NOMO-1 treated with DMSO at 0.1 percent for 48 hours (cell line): ENCODE results near the gene GAS6.

Experiments used
- DNase-seq: peaks from one replicate; lab custom pipeline; 2025; ENCODE audit not compliant: unreplicated experiment; lab: John Stamatoyannopoulos, UW

The GAS6 gene

DNA sequence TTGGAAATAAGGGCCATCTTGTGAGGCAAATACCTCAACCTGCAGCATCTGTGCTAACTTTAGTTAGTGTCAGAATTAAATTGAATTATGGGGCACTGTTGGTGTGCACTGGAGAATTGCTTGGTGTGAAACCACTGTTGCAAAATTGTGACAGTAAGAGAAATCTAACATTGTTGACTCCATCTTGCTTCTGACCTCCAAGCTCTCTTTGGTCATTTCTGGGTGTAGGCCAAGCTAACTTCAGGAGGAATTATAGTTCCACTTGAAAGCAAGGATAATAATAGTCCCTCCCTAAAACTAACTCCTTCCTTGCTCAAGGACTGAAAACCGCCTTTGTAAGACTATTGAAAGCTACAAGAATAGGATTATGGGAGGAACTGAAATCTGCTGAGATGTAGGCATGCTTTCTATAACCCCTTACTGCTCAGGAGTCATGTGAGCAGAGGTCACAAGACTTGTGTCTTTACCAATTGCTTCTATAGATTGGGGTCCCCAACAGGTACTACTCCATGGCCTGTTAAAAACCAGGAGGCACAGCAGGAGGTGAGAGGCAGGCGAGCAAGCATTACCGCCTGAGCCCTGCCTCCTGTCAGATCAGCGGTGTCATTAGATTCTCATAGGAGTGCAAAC is 24.9 kb upstream of the GAS6 start:
- DNase-seq: no peak

GRCh38 chr13:113887700-113888201 is 23.9 kb upstream of the GAS6 start:
- DNase-seq: no peak

- no peak for DNase-seq
Measured at GRCh38 chr13:113886561-113887112, 22.8 kb upstream of the GAS6 start.

DNA sequence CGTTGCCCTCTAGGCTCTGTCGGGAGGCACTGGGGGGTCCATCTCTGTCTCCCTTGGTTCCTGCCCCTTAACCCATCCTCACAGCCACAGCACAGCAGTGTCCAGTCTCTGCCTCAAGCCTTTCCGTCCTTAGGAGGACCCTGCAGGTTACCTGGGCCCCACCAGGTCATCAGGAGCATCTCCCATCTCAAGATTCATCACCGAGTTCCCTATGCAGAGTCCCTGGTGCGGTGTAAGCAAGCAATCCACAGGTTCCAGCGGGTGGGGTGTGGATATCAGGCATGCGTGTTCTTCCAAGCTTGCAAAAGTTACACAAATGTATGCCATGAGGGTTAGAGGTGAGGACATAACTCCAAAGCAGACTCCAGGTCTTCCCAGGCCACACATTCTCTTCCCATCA is 20.9 kb upstream of the GAS6 start:
- no peak for DNase-seq

DNA sequence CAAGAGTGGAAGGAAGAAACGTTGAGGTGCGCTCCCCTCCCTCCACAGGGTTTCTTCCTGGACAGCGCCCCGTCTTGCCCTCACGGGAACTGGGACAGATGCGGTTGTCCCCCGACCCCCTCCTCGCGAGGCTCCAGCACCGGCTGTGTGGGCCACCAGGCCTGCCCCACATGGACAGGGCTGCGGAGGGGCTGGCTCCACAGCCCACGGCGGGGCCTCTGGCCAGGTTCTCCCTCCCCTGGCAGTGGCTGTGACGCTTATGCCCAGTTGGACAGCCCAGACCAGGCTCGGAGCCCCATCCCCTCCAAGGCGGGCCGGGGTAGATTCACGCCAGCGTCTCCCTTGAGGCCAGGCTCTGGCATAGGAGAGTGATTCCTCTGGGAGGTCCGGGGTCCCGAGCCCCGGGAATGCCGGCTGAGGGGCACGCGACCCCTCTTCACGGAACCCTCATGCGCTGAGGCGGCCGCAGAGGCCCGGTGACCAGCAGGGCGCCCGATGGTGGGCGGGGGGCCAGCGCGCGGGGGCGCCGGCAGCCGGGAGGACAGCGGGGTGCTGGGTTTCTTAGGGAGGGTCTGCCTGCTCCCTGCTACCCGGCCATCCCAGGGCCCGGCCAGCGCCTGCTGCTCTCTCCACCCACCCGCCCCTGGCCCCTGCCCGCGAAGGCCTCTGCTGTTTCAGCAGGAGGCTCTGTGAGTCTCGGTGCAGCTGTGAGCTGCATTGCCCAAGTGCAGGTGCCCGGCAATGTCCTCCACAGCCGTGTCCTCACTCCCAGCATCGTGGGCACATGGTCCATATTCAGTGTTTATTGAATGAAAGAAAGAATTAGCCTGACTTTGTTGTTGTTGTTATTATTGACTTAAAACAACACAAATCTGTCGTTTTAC is 20.3 kb upstream of the GAS6 start:
- DNase-seq: no peak

GRCh38 chr13:113883314-113883811 is 19.5 kb upstream of the GAS6 start:
- DNase-seq: no peak

GRCh38 chr13:113882716-113883115 is 18.8 kb upstream of the GAS6 start:
- no peak for DNase-seq

DNA sequence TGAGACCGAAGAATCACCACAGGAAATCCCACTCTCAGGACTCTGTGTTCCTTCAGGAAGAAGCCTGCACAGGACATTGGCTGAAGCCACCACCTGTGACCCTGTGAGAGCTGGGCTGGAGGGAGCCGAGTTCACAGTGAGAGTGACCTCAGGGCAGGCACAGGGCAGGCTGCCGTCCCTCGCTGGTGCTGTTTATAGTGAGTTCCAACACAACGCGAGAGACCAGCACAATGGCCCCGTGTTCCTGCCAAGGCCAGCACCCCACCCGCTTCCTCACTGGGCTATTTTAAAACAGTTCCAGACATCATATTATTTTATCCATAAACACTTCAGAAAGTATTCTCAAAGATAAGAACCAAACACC is 18.4 kb upstream of the GAS6 start:
- no peak for DNase-seq

DNA sequence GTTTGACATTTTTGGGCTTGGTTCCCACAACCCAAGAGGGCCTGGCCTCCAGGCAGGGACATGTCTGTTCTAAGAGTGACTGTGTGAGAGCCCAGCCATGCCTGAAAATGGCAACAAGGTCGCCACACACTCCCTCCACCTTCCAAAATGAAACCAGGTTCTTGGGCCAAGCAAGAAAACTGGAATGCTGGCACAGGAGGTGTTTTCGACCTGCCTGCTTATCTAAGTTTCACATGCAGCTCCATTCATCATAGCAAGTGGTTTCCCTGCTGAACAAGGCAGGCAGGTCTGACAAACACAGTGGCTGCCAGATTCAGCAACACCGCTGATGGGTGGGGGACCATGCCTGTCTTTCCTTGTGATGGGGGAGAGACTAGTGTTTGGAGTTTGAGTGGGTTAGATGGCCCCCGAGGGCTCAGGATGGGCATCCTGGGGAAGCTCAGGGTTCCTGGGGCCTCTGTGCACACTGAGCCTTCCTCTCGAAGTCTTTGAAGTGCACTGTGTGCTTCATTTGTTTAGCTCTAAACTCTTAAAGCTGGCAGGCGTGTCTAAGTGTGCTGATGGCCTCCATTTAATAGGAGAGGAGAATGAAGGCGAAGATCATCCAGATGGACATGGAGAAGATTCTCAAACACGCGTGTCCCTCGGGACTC is 17.9 kb upstream of the GAS6 start:
- no peak for DNase-seq

DNA sequence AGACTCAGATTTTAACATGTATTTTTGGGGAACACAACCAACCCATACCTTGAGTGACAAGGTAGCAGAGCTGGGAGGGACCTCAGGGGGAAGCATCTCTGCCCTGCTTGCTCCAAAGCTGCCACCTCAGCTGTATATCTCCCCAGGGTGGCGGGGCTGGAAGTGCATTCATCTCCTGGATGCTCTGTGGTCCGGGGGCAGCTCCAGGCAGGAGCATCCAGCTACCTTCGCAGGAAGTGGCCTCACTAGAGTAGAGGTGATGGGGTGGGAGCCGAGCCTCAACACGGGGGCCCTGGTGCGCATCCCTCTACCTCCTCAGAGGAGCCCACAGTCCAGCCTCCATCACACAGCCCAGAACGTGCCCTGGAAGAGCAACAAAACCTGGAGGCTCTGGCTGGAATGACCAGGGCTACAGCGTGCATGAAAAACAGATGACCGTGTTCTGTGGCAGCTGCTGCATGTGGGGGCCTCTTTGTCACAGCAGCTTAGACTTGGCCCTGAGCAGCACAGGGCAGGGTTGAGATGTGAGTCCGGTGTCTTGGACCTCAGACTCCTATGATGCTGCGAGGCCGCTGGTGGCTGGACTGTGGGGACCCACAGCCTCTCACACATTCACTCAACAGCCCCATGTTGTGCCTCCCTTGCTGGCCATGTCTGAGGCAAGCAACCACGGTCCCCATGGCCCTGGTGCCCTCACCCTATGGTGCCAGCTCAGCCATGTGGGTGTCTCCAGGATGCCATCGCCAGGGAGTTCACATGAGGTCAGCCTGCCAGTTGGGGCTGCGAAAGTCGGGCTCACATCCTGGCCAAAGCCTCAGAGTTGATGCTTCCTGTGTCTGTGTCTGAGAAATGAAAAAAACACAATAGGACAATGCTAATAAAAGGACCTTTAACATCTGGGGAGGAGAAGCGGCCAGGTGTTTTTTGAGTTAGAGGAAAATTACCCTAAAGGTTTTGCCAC is 17.1 kb upstream of the GAS6 start:
- no peak for DNase-seq

DNA sequence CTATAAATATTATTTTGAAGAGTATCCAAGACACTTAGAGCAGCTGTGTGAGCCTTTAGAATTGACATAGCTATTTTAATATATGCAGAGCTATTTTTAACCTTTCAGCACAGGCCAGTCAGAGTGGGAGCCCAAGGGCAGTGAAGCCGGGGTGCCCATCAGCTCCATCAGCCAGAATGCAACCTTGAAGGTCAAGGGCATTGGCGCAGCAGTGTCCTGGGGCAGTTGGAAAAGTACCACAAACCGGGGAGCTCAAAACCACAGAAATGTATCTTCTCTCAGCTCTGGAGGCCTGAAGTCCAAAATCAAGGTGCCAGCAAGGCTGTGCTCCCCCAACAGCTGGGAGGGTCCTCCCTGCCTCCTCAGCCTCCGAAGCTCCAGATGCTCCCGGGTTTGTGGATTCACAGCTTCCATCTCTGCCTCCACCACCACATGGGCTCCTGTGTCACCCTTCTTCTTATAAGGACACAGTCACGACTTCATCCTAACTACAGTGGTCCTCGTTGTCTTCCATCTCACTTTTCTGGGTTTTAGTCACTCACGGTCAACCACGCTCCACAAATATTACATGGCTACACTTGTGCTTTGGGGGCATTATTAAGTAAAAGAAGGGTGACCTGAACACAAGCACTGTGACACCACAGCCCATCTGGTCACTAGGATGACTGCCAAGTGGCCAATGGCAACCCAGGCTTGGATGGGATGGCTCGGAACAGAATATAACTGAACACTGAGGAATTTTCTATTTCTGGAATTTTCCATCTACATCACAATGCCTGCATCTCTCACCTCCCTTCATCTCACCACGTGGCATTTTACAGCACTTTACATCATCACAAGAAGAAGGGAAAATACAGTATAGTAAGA is 15.9 kb upstream of the GAS6 start:
- DNase-seq: no peak

- no peak for DNase-seq
Measured at GRCh38 chr13:113879017-113879416, 15.1 kb upstream of the GAS6 start.

DNA sequence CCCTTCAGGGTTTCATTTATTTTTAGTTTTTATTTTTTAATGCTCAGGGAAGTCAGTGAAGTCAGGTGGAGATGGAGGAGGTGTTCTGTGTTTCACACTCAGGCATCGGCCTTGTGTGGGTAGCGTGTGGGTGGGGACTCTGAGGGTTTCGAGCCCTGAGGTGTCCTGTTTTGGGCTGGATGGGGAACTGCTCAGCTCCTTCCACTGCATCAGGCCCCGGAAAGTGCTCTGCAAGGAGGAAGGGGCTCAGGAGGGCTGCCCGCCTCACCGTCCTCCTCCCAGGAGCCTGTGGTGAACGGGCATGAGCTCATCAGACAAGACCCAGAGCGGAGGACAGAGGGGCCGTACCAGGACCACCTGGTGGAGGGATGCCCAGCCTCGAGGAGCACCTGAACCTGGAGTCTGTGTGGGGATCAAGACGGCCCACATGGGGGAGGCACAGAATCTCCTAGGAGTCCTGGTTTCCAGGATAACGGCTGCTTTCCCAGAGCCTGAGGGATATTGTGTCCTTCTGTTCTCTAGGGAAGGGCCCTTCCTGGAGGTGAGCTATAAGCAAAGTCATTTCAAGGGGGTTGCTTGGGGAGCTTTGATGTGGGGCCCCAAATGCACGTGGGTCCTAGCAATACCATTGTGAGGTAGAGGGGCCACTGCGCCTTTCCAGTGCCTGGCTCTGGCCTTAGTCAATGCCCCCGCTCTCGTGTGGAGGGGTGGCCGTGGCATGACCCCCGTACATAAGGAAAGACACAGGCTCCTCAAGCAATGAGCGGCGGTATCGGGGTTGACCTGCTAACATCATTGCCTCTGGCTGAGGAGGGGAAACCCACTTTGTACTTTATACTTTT is 13.5 kb upstream of the GAS6 start:
- DNase-seq: no peak

GRCh38 chr13:113876346-113877148 is 12.7 kb upstream of the GAS6 start:
- DNase-seq: no peak

DNA sequence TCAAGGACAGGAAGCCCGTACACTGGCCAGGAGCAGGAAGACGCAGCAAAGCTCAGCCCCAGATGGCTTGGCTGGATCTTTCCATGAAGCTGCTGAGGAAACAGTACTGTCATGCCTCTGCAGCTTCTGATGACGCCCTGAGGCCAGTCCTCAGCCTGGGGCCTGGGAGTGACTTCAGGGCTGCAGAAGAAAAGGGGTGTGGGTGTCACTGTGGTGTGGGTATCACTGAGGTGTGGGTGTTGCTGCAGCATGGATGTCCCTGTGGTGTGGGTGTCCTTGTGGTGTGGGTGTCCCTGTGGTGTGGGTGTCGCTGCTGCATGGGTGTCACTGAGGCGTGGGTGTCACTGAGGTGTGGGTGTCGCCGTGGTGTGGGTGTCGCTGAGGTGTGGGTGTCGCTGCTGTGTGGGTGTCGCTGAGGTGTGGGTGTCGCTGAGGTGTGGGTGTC is 12.0 kb upstream of the GAS6 start:
- DNase-seq: no peak

GRCh38 chr13:113875429-113875815 is 11.5 kb upstream of the GAS6 start:
- DNase-seq: no peak

GRCh38 chr13:113874579-113875428 is 10.9 kb upstream of the GAS6 start:
- DNase-seq: no peak
